Measurements from ENCODE around the gene ISG20. TPM values are rescaled to one million over a fixed set of nuclear protein-coding genes. Genes with fewer than 3 reads are reported as not detected.

ISG20 gene
- polyA plus RNA-seq, 1 donor (not counting 4 experiments of a cell fraction or from before 2014, with no cell fraction given) = 8.9 TPM

DNA sequence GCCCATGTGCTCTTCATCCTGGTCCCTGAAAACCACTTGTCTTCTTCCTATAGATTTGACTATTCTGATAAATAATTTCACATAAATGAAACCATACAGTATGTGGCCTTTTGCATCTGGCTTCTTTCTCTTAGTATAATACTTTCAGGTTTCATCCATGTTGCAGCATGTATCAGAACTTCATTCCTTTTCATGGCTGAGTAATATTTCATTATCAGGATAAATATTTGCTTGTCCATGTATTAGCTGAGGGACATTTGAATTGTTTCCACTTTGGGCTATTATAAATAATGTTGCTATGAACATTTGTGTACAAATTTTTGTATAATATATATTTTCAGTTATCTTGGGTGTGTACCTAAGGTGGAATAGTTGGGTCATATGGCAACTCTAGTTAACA lies 47.4 kb upstream of the ISG20 start:
- Histone ChIP-seq H3K27ac (ENCODE audit: control insufficient read depth, insufficient read depth, low read length) (no peak overlapping the region), H3K4me3 (ENCODE audit: control insufficient read depth in 2 of 3, extremely low read depth in 1 of 3, insufficient read depth in 2 of 3, low read depth in 1 of 3, low read length in 3 of 3) (no peak overlapping the region), H3K9me3 (ENCODE audit: control insufficient read depth, low read depth, low read length) (no peaks in the 10 kb centered on the region), H3K4me2 (ENCODE audit: control insufficient read depth, extremely low read depth, insufficient read depth, low read depth, low read length) (no peak overlapping the region), H2AFZ (ENCODE audit: control insufficient read depth, low read length) (no peak overlapping the region), H3K27me3 (ENCODE audit: control insufficient read depth, extremely low read depth, insufficient read depth, low read length) (no peaks in the 10 kb centered on the region), H3K36me3 (ENCODE audit: control insufficient read depth in 2 of 2, extremely low read depth in 1 of 2, insufficient read depth in 2 of 2, low read length in 2 of 2) (no peaks in the 10 kb centered on the region), H3K9me1 (ENCODE audit: control insufficient read depth, extremely low read depth, insufficient read depth, low read length) (no peaks in the 10 kb centered on the region), H3K79me2 (ENCODE audit: control insufficient read depth, insufficient read depth, low read length) (no peaks in the 10 kb centered on the region), H3K4me1 (ENCODE audit: control insufficient read depth, extremely low read depth, insufficient read depth, low read length) (peaks cover 8% of the 10 kb centered on the region), H4K20me1 (ENCODE audit: control insufficient read depth, extremely low read depth, insufficient read depth, low read length) (no peaks in the 10 kb centered on the region), H3K9ac (ENCODE audit: control insufficient read depth, extremely low read depth, insufficient read depth, low read length) (no peak overlapping the region)
- TF ChIP-seq, protein P1, sequence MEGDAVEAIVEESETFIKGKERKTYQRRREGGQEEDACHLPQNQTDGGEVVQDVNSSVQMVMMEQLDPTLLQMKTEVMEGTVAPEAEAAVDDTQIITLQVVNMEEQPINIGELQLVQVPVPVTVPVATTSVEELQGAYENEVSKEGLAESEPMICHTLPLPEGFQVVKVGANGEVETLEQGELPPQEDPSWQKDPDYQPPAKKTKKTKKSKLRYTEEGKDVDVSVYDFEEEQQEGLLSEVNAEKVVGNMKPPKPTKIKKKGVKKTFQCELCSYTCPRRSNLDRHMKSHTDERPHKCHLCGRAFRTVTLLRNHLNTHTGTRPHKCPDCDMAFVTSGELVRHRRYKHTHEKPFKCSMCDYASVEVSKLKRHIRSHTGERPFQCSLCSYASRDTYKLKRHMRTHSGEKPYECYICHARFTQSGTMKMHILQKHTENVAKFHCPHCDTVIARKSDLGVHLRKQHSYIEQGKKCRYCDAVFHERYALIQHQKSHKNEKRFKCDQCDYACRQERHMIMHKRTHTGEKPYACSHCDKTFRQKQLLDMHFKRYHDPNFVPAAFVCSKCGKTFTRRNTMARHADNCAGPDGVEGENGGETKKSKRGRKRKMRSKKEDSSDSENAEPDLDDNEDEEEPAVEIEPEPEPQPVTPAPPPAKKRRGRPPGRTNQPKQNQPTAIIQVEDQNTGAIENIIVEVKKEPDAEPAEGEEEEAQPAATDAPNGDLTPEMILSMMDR (optimal IDR thresholded peaks at IDR 0.05 in 1 of 3, IDR thresholded peaks at IDR 0.05 in 1 of 3, conservative IDR thresholded peaks at IDR 0.05 in 1 of 3; ENCODE audit: extremely low read depth in 1 of 3, insufficient read depth in 2 of 3, low read length in 3 of 3) = no peak
- no peak for TF ChIP-seq EZH2 (IDR thresholded peaks at IDR 0.05; ENCODE audit: low read length)
- no peak for DNase-seq (ENCODE audit: low read depth, low spot score)
- dilution Hi-C loops (cut with MboI; ENCODE audit: extremely low pct_ligation_motif_present, low sequenced_read_pairs) = no loop called here
- no peak for FAIRE-seq

DNA sequence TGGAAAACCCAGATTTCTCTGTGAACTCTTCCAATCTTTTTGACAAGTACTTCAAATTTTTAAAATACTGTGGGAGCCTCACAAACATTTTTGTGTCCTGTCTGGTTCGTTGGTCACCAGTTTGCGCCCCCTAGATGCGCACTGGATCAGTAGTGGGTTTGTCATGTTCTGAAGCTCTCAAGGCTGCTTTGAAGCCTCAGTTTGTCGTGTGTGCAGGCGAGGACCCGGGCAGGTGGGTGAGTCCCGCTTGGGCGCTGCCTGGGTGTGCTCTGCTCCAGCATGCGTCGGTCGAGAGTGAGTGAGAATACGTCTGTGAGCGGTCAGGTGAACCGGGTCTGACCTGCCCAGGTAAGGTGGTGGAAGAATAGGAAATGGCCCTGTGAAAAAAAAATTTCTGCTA lies 34.9 kb upstream of the ISG20 start:
- Histone ChIP-seq H2AFZ (ENCODE audit: control insufficient read depth, low read length) (no peak overlapping the region), H3K9me1 (ENCODE audit: control insufficient read depth, extremely low read depth, insufficient read depth, low read length) (no peaks in the 10 kb centered on the region), H3K27ac (ENCODE audit: control insufficient read depth, insufficient read depth, low read length) (no peak overlapping the region), H3K4me1 (ENCODE audit: control insufficient read depth, extremely low read depth, insufficient read depth, low read length) (no peaks in the 10 kb centered on the region), H3K27me3 (ENCODE audit: control insufficient read depth, extremely low read depth, insufficient read depth, low read length) (peaks cover 44% of the 10 kb centered on the region), H3K4me2 (ENCODE audit: control insufficient read depth, extremely low read depth, insufficient read depth, low read depth, low read length) (no peak overlapping the region), H3K36me3 (ENCODE audit: control insufficient read depth in 2 of 2, extremely low read depth in 1 of 2, insufficient read depth in 2 of 2, low read length in 2 of 2) (no peaks in the 10 kb centered on the region), H3K9me3 (ENCODE audit: control insufficient read depth, low read depth, low read length) (no peaks in the 10 kb centered on the region), H3K4me3 (ENCODE audit: control insufficient read depth in 2 of 3, extremely low read depth in 1 of 3, insufficient read depth in 2 of 3, low read depth in 1 of 3, low read length in 3 of 3) (no peak overlapping the region), H3K9ac (ENCODE audit: control insufficient read depth, extremely low read depth, insufficient read depth, low read length) (no peak overlapping the region), H4K20me1 (ENCODE audit: control insufficient read depth, extremely low read depth, insufficient read depth, low read length) (no peaks in the 10 kb centered on the region), H3K79me2 (ENCODE audit: control insufficient read depth, insufficient read depth, low read length) (no peaks in the 10 kb centered on the region)
- DNase-seq (ENCODE audit: low read depth, low spot score) (no peak), FAIRE-seq (no peak)
- TF ChIP-seq EZH2 (IDR thresholded peaks at IDR 0.05; ENCODE audit: low read length) = peak; percentile 52
- TF ChIP-seq, protein P1 (optimal IDR thresholded peaks at IDR 0.05 in 1 of 3, IDR thresholded peaks at IDR 0.05 in 1 of 3, conservative IDR thresholded peaks at IDR 0.05 in 1 of 3; ENCODE audit: extremely low read depth in 1 of 3, insufficient read depth in 2 of 3, low read length in 3 of 3) = peak in 1 of 3 experiments; percentile 12
- dilution Hi-C loops (cut with MboI; ENCODE audit: extremely low pct_ligation_motif_present, low sequenced_read_pairs) = no loop called here

Data from keratinocyte (primary cell).